MCF 10A (cell line): ENCODE data around the gene NUTF2. TPM values are rescaled to one million over a fixed set of nuclear protein-coding genes. Genes with fewer than 3 reads are reported as not detected.
"Not testable (repeated sequence)": the region's sequence is repeated elsewhere in the genome, so short reads cannot be mapped to it uniquely, and the experiment has no call there.

Experiments
- BruUV-seq: library from RNA; stranded (reverse); fragments of 400-500 nt; replicated peaks from 2 replicates; lab custom pipeline; 2021; lab: Mats Ljungman, UMichigan
- CTCF ChIA-PET: fragments of 300-600 bp; sonication (Branson Sonifier 250); formaldehyde crosslinking; extraction: SDS; loops from one replicate; lab custom pipeline; 2021; ENCODE audit warnings: antibody characterized with exemption, inconsistent platforms; lab: Yijun Ruan, JAX
- POLR2A ChIA-PET: fragments of 300-600, 350-650 bp; sonication (Branson Sonifier 250); formaldehyde crosslinking; extraction: SDS; loops from one replicate; lab custom pipeline; 2020; ENCODE audit warnings: antibody characterized with exemption, inconsistent platforms; lab: Yijun Ruan, JAX
- DNase-seq: peaks from one replicate; pipeline ENCODE4 v3.0.0-alpha.2; 2018; ENCODE audit not compliant: unreplicated experiment
- H3K27ac Mint-ChIP-seq: one replicate; pipeline ENCODE4 v1.8.0; 2022; ENCODE audit warnings: mild to moderate bottlenecking, low read depth, mixed read lengths; ENCODE audit not compliant: unreplicated experiment
- H3K27me3 Mint-ChIP-seq: one replicate; pipeline ENCODE4 v1.8.0; 2022; ENCODE audit warnings: mixed read lengths; ENCODE audit not compliant: insufficient read depth, unreplicated experiment
- H3K36me3 Mint-ChIP-seq: one replicate; pipeline ENCODE4 v1.8.0; 2022; ENCODE audit warnings: mild to moderate bottlenecking, moderate library complexity, mixed read lengths; ENCODE audit not compliant: insufficient read depth, unreplicated experiment
- H3K4me1 Mint-ChIP-seq: one replicate; pipeline ENCODE4 v1.8.0; 2022; ENCODE audit warnings: mixed read lengths; ENCODE audit not compliant: insufficient read depth, unreplicated experiment
- H3K4me3 Mint-ChIP-seq: one replicate; pipeline ENCODE4 v1.8.0; 2022; ENCODE audit warnings: mild to moderate bottlenecking, moderate library complexity, mixed read lengths; ENCODE audit not compliant: unreplicated experiment
- H3K9me3 Mint-ChIP-seq: one replicate; pipeline ENCODE4 v1.8.0; 2022; ENCODE audit warnings: mixed read lengths; ENCODE audit not compliant: unreplicated experiment
- CTCF ChIP-seq: fragments of 200-600 bp; IDR thresholded peaks from one replicate; pipeline ENCODE4 v1.8.0; 2022; ENCODE audit warnings: antibody characterized with exemption, mild to moderate bottlenecking; ENCODE audit not compliant: unreplicated experiment
- intact Hi-C: fragments of 100-400 bp; cut with micrococcal nuclease; formaldehyde crosslinking; loops from 2 replicates; pipeline ENCODE4 v1.14.1; 2022
- total RNA-seq: library from RNA; stranded (reverse); gene quantifications from 2 replicates; pipeline ENCODE4 v1.2.3, GENCODE V29; 2022

NUTF2 gene
- total RNA-seq, 1 experiment from 2014 or later: 133 TPM

- peaks cover 45% of the 10 kb centered on the region for H3K4me1 Mint-ChIP-seq
- CTCF ChIA-PET: interaction anchor here (0.6 to 7.5 kb wide), 7 partner anchors 8 to 188 kb away, joined by 3 to 54 read pairs (median 6); partner anchors contain the start of gene NUTF2
Measured at GRCh38 chr16:67860589-67861398, 14.1 kb downstream of the NUTF2 start.

GRCh38 chr16:67861877-67862276, 15.1 kb downstream of the NUTF2 start:
- intact Hi-C loops: loop anchor here (2.0 kb wide), 1 partner anchor 17 kb away; no protein-coding TSS in a partner anchor
- Mint-ChIP-seq H3K27me3 (no peaks in the 10 kb centered on the region), H3K27ac (peak overlapping the region; percentile 92), H3K9me3 (no peaks in the 10 kb centered on the region), H3K36me3 (peaks cover 51% of the 10 kb centered on the region), H3K4me1 (peaks cover 44% of the 10 kb centered on the region), H3K4me3 (no peak overlapping the region)
- POLR2A ChIA-PET: interaction anchor here (0.9 to 9.4 kb wide), 9 partner anchors 9 to 74 kb away, joined by 3 to 141 read pairs (median 8); partner anchors contain the start of genes CENPT, EDC4, NRN1L and NUTF2
- BruUV-seq: no TSS peak
- no peak for DNase-seq
- CTCF ChIA-PET: interaction anchor here (0.6 to 7.5 kb wide), 8 partner anchors 16 to 481 kb away, joined by 3 to 54 read pairs (median 4); partner anchors contain the start of genes NRN1L and NUTF2
- no peak for TF ChIP-seq CTCF

More at GRCh38 chr16:67860589-67861398, 14.1 kb downstream of the NUTF2 start:
- Mint-ChIP-seq H3K27me3 (no peaks in the 10 kb centered on the region), H3K27ac (peak overlapping the region; percentile 92), H3K9me3 (no peaks in the 10 kb centered on the region), H3K36me3 (peaks cover 48% of the 10 kb centered on the region), H3K4me3 (peak overlapping the region; percentile 38)
- intact Hi-C loops: loop anchor here (2.0 kb wide), 1 partner anchor 16 kb away; no protein-coding TSS in a partner anchor
- TSS peak; percentile 36 for BruUV-seq
- DNase-seq: peak; percentile 58
- POLR2A ChIA-PET: interaction anchor here (0.6 to 9.4 kb wide), 11 partner anchors 10 to 1308 kb away, joined by 3 to 141 read pairs (median 5); partner anchors contain the start of genes CENPT, EDC4, NRN1L and NUTF2
- no peak for TF ChIP-seq CTCF

- BruUV-seq: no TSS peak
- Mint-ChIP-seq H3K27me3 (no peaks in the 10 kb centered on the region), H3K9me3 (no peaks in the 10 kb centered on the region), H3K27ac (peak overlapping the region; percentile 96), H3K4me1 (peaks cover 33% of the 10 kb centered on the region), H3K4me3 (peak overlapping the region; percentile 11), H3K36me3 (peaks cover 62% of the 10 kb centered on the region)
- DNase-seq: peak; percentile 60
- no peak for TF ChIP-seq CTCF
- ChIA-PET CTCF (interaction anchor here (0.6 to 7.5 kb wide), 17 partner anchors 10 to 372 kb away, joined by 3 to 54 read pairs (median 3); partner anchors contain the start of genes NRN1L, NUTF2, RIPOR1 and TSNAXIP1), POLR2A (interaction anchor here (0.6 to 9.4 kb wide), 13 partner anchors 8 to 229 kb away, joined by 3 to 141 read pairs (median 6); partner anchors contain the start of genes CENPT, DDX28, DUS2 and EDC4)
- intact Hi-C loops: no loop called here
Measured at GRCh38 chr16:67862623-67863583, 16.2 kb downstream of the NUTF2 start.

- peaks cover 69% of the 10 kb centered on the region for H3K36me3 Mint-ChIP-seq
- H3K9me3 Mint-ChIP-seq, intact Hi-C loops, H3K4me3 Mint-ChIP-seq, DNase-seq, H3K27me3 Mint-ChIP-seq, BruUV-seq: not testable (repeated sequence)
- H3K4me1 Mint-ChIP-seq: peaks cover 26% of the 10 kb centered on the region
- H3K27ac Mint-ChIP-seq: peak overlapping the region; percentile 96
- CTCF ChIA-PET: interaction anchor here (0.6 to 7.5 kb wide), 5 partner anchors 18 to 219 kb away, joined by 3 to 54 read pairs (median 3); partner anchors contain the start of gene CARMIL2
- POLR2A ChIA-PET: interaction anchor here (1.2 to 9.4 kb wide), 3 partner anchors 17 to 72 kb away, joined by 3 to 141 read pairs (median 9); partner anchors contain the start of genes CENPT, NUTF2 and PSMB10
Measured at GRCh38 chr16:67864044-67864443, 17.3 kb downstream of the NUTF2 start.
